Activated CD4-positive, alpha-beta T cell treated with anti-CD3 and anti-CD28 coated beads, Interleukin-2, Interleukin-6, amounts not matched to agents 100 ng/mL and 50 ng/mL, durations not matched to agents 16 hours and 8 hours (primary cell): ENCODE data around the gene HRK.
"Not testable (repeated sequence)": the region's sequence is repeated elsewhere in the genome, so short reads cannot be mapped to it uniquely, and the experiment has no call there.

Experiments used
- DNase-seq: peaks from one replicate; pipeline ENCODE4 v3.0.0-alpha.2; 2020

Gene HRK

GRCh38 chr12:116818341-116818856, 62.8 kb downstream of the HRK start:
- peak; percentile 8 for DNase-seq

- DNase-seq: not testable (repeated sequence)
Observed at GRCh38 chr12:116814766-116815165, 66.5 kb downstream of the HRK start.

GRCh38 chr12:116813271-116814041, 67.8 kb downstream of the HRK start:
- DNase-seq: no peak

- DNase-seq: no peak
Observed at GRCh38 chr12:116812238-116812637, 69.0 kb downstream of the HRK start.

GRCh38 chr12:116808113-116809105, 72.8 kb downstream of the HRK start:
- DNase-seq: no peak

- no peak for DNase-seq
Observed at GRCh38 chr12:116807546-116807945, 73.7 kb downstream of the HRK start.

GRCh38 chr12:116806845-116807440, 74.3 kb downstream of the HRK start:
- no peak for DNase-seq
